ENCODE data around the gene KCNAB2.

The KCNAB2 gene

GRCh38 chr1:6045561-6045960 is at the start of gene KCNAB2:
Gene KCNAB2 (plus strand): TSS chr1:6045888. CDS start chr1:6051537, 5,649 bp downstream.
- no peak for DNase-seq

DNA sequence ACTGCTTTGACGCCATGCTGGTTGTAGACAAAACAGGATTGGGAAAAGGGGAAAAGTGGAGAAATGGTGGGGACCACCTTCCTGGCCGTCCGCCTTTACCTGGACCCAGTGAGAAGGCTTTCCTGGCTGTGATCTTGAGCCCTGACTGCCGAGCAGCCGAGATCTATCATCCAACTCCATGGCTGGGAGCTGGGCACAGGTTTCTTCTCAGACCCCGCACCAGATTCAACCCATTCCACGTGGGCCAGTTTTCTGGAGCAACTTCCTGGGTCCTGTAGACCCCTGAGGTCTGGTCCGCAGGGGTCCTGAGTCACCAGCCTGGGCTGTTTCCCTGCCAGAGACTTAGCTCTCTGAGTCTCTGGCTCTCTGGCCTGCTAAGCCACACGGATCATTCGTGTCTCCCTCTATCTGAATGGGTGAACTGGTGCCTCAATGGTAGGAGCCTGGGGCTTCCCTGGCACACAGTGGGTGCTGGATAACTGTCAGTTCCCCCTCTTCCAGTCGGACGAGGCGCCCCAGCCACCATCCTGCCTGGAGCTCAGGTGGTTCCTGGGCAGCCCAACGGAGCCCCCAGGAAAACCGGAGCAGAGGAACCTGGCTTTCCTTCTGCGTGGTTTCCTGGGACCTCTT is 48.9 kb upstream of the KCNAB2 start:
- no peak for DNase-seq

DNA sequence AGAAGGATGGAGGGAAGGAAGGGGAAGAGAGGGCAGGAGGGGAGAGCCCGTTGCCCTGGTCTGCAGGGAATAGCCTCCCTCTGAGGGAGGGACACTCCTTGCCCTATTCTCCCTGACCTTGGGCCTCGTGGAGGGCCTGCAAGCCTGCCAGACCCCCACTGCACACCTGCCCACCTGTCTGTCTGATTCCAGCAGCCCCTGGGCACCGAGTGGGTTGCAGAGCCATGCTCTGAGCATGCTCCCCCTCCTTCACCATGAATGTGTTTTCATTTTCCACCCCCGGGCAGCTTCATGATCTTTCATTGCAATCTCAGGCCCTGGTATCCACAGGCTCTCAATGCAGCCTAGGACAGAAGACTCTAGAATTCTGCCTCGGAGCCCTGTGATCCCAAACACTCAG is 48.4 kb upstream of the KCNAB2 start:
- DNase-seq: no peak

- no peak for DNase-seq
Measured at GRCh38 chr1:5998051-5998905, 47.4 kb upstream of the KCNAB2 start.

DNA sequence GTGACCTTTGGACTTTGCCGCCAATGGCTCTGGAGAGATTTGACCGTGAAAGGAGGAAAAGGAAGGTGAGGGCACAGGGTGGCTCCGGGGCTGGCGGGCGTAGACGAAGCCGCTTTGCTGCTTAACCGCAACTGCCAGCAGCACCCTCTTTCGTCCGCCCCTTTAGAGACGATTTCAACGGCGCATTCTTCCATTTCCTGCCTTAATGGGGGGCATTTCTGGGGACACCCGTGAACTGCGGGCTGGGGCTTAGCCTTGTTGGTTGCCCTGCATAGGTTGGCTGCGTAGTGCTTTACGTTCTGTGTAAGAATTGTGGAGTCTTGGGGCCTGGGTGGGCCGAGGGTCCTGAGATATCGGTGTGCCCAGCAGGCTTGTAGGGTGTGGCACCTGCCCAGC is 46.8 kb upstream of the KCNAB2 start:
- DNase-seq: no peak

DNA sequence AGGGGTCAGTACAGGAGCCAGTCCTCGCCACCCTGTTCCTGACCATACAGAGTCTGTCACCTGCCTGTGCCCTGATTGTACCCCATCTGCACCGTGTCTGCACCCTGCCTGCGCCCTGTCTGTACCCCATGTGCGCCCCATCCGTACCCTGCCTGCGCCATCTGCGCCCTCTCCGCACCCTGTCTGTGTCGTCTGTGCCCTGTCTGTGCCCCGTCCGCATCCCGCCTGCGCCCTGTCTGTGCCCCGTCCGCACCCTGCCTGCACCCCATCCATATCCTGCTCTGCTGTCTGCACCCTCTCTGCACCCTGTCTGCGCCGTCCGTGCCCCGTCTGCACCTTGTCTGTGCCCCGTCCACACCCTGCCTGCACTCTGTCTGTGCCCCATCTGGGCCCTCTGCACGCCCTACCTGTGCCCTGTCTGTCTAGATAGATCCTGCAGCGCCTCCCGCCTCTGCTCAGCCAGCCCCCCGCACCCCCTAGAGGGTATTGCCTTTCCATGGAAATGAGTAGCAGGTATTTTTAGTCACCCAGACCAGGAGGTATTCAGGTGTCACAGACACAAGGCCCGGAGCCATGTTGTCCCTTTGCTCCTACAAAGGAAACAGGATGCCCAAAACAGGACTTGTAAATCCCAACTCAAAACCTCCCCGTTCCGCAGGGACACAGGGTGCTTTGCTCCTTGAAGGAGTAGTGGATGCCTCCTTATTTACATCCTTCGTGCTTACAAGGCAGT is 45.8 kb upstream of the KCNAB2 start:
- DNase-seq: no peak

GRCh38 chr1:6000444-6001288 is 45.0 kb upstream of the KCNAB2 start:
- DNase-seq: no peak

GRCh38 chr1:6001992-6002576 is 43.6 kb upstream of the KCNAB2 start:
- DNase-seq: no peak

DNA sequence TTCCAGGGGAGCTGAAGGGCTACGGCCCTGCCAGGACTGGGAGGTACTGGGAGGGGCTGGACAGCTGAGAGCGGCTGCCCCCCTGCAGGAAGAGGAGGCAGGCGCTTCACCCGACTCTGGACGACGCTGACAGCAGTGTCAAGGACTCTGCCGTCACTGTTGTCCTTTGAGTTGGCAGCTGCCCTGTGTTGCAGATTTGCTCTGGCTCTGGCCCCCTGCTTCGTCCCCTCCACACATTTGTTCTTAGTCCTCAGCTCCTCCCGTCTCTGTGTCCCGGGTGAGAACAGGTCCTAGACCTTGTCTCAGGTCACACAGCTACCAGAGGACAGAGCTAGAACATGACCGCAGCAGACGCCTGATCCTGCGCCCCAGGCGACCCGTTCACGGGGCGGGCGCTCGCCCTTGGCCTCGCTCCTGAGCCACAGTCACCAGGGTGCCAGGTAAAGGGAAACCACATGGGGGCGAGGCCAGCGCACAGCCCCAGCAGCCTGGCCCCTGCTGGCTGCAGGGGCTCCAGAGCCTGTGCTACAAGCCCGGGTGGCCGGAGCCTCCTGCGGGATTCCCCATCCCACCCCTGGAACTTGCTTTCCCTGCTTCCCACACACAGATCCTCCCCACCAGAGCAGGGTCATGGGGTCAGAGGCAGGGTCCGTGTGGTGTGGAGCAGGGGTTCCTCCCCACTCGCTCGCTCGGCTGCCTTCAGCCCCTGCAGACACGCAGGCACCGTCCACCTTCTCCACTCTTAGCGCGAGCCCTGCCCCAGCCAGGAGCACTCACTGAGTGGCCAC is 42.8 kb upstream of the KCNAB2 start:
- DNase-seq: no peak

DNA sequence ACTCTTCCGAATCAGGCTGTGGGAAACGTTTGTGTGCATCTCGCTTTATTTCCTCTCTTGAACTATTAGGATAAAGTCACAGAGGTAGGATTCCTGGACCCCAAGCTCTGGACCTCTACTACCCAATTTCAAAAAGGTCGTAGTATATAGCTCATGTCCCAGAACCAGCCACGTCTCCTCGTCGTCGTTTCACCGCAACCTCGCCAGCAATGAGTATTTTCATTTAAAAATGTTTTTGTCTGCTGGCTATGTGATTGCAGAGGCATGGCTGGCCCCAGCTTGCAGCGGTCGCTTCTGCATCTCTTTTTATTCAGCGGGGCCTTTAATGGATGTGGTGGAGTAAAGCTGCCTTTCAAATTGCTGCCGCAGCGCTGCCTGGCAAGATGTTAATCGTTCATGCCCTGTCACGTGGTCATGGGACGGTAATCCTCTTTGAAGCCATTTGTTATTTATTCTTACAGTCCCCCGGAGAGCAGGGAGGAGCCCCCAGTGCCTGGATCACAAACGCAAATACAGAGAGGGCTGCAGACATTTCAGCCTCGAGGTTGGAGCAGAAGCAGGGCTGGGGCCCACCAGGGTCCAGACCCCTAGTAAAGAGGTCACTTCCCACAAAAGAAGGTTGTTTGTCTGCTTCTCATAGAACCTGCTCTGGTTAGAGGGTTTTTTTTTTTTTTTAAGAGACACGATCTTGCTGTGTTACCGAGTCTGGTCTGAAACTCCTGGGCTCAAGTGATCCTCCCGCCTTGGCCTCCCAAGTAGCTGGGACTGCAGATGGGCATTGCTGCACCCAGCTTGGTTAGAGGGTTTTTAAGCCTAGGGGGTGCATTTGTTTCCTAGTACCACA is 41.9 kb upstream of the KCNAB2 start:
- DNase-seq: peak; percentile 18

GRCh38 chr1:6004412-6005123 is 41.1 kb upstream of the KCNAB2 start:
- no peak for DNase-seq

GRCh38 chr1:6005276-6005917 is 40.3 kb upstream of the KCNAB2 start:
- DNase-seq: no peak

DNA sequence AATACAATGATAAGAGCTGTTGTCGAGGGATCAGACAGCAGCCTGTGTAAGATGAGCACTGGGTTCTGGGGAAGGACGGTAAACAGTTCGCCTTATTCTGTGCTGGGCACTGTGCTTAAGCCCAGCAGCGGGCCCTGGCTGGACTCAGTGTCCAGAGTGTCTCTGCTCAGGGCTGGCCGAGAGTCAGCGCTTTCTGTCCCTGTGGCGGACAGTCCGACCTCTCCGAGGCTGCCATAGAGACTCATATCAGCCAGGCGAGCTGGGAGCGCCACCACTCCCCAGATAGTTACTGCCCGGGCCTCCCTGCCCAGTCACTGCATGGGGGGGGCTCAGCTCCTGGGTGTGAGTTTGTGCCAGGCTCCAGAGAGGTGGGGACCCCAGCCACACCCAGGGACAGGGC is 38.8 kb upstream of the KCNAB2 start:
- DNase-seq: no peak

DNA sequence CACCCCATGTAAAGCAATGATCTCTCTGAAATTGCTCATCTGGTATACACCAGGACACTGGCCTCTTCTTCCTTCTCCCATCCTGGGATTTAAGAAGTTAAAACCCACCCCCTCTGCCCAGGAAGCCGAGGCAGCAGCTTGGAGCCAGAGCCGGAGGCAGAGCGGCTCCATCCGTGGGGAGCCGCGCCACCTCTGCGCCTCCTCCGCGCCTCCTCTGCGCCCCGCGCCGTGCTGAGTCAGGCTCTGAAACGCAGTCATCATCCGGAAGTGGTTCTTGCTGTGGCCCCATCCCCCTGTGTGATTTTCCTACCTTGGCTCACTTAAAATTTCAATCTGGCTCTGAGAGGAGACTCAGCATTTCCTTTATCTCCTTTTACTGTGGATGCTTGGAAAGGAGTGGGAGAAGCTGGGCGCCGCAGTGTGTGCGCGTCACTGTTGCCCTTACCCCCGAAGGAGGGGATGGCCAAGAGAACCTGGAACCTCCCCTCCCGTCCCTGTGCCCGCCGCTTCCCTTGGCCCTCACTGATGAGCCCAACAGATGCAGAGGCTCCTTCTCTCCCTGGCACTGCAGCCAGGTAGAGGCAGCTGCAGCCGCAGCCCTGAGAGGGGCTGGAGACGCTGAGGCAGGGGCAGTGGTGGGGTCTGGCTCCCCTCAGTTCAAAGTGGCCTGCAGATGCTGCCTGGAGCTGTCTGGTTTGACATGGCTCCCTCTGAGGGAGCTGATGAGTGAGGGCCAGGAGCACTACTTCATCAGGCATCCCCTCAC is 38.2 kb upstream of the KCNAB2 start:
- DNase-seq: peak; percentile 80

DNA sequence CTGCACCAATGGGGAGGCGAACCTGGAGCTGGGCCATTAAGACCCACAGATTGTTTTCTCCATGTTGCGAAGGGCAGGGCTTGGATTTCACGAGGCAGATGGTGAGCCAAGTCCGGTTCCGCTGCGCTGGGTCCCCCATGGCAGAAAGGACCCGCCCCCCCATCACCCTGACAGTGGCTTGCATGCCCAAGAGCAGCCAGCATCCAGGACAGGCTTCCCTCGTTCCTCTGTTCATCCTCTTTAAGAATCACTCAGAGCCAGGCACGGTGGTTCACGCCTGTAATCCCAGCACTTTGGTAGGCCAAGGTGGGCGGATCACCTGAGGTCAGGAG is 37.6 kb upstream of the KCNAB2 start:
- DNase-seq: no peak

DNA sequence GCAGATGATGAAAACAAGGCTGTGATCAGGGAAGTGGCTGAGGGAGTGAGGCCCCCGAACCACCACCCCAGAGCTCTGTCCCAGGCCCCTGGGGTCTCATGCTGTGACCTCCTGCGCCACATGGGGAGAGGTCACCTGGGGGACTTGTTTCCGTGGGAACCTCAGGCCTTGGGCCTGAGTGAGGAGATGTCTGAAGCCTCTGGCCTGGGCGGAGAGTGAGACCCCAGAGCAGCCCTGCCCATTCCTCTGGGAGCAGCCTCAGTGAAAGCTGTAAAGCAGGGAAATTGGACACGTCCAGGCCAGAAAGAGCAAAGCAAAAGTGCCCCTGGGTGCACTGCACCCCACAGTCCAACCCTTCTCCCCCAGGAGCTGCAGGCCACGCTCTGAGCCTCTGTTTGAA is 37.0 kb upstream of the KCNAB2 start:
- no peak for DNase-seq

DNA sequence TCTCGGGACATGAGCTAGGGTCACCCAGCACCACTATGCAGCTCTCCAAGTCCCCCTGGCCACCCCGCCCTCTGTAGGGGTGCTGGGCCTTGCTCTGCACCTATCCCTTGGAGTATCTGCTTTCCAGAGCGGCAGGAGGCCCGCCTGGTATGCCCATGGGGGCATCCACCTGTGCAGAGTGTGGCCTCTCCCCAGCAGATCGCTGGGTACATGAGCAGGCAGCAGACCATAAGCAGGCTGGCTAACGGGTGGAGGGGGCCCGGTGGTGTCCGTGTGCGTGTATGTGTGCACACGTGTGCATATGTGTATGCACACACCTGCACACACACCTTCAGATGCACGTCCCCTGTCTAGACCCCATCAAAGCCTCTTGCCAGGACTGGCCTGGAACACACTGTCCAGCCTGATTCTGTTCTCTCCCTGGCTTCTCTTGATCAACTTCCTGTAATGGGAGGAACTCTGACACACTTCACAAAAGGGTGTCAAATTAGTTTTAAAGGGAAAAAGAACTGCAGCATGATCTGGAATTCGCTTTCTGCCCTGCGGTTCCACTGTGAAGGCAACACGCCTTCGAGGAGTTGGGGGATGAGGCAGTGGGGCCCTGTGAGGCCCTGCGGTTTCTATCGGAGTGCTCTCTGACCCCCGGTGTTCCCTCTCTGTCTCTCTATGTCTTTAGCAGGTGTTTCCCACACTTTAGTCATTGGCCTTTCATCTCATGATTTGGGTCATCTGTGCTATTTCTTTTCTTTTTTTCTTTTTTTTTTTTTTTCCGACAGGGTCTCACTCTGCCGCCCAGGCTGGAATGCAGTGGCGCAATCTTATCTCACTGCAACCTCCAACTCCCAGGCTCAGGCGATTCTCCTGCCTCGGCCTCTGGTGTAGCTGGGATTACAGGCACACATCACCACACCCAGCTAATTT is 36.3 kb upstream of the KCNAB2 start:
- DNase-seq: no peak

GRCh38 chr1:6010554-6010953 is 35.1 kb upstream of the KCNAB2 start:
- DNase-seq: no peak
